GM18508 (cell line): ENCODE measurements around the gene RAB20.
A peak's percentile ranks its signal among the peaks of the same experiment; 100 is the strongest.
"Not testable (repeated sequence)": the region's sequence is repeated elsewhere in the genome, so short reads cannot be mapped to it uniquely, and the experiment has no call there.

Experiments used
- ATAC-seq: cut with Tn5 transposase; IDR thresholded peaks from one replicate; pipeline ENCODE4 v1.9.1; 2021; ENCODE audit warnings: moderate number of reproducible peaks; ENCODE audit not compliant: insufficient read depth, unreplicated experiment

The RAB20 gene

DNA sequence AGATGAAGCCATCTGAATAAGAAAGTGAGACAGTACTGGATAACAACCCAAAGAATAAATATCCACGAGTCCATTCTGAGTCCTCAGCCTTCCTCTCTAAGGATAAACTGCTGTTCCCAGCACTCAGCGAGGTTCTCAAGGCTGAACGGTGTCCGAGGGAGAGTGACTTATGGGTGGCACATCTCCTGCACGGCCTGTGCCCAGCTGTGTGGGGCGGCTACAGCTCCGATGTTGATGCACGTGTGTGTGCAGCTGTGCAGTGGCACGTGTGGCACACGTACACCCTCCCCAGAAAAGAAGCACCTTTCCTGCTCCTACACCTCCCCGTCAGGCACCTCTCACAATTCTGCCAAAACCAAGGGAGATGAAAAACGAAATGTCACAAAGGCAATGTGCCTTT, 45.0 kb downstream of the RAB20 start:
- no peak for ATAC-seq

DNA sequence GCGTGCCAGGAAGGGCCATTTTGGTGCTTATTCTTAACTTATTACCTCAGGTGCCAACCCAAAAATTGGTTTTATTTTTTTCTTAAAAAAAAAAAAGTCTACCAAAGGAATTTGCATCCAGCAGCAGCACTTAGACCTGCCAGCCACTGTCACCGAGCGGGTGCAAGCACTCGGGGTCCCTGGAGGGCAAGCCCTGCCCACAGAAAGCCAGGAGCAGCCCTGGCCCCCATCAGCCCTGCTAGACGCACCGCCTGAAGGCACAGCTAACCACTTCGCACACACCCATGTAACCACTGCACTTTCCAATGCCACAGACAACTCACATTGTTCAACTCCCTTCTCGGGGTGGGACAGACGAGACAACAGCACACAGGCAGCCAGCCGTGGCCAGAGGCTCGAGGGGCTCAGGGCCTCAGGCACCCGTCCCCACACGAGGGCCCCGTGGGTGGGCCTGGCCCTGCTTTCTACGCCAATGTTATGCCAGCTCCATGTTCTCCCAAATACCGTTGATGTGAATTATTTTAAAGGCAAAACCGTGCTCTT, 49.3 kb downstream of the RAB20 start:
- no peak for ATAC-seq

DNA sequence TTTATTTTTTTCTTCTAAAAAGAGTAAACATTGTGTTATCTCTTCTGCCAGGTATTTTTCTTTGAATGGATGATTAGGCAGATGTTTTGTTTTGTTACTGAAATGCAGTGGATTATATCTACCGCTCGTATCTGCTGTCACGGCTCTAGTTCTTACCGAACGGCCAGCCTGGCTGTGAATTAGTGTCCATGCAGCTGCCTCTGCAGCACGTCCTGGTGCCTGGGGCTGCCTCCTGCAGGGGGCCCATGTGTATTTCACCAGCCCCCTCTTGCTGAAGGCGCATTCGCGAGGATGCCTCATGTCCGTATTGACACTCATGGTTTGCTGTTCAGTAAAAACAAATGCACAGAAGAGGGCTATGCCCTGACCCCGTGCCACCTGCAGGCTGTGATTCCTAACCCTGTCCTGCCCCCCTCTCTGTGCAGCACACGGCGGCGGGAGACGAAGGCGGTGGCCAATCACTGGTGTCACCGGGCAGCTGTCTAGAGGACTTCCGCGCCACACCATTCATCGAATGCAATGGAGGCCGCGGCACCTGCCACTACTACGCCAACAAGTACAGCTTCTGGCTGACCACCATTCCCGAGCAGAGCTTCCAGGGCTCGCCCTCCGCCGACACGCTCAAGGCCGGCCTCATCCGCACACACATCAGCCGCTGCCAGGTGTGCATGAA, 49.9 kb downstream of the RAB20 start:
- no peak for ATAC-seq

GRCh38 chr13:110509971-110510786, 51.3 kb downstream of the RAB20 start:
- peak; percentile 62 for ATAC-seq

- ATAC-seq, result no peak
Measured at GRCh38 chr13:110509478-110509926, 52.0 kb downstream of the RAB20 start.

- ATAC-seq, result no peak
Measured at GRCh38 chr13:110507678-110508381, 53.7 kb downstream of the RAB20 start.

- no peak for ATAC-seq
Measured at GRCh38 chr13:110506859-110507566, 54.5 kb downstream of the RAB20 start.

GRCh38 chr13:110506396-110506795, 55.1 kb downstream of the RAB20 start:
- no peak for ATAC-seq

GRCh38 chr13:110505594-110505993, 55.9 kb downstream of the RAB20 start:
- no peak for ATAC-seq

GRCh38 chr13:110503979-110504499, 57.5 kb downstream of the RAB20 start:
- ATAC-seq, result no peak

- ATAC-seq, result no peak
Measured at GRCh38 chr13:110503037-110503901, 58.3 kb downstream of the RAB20 start.

DNA sequence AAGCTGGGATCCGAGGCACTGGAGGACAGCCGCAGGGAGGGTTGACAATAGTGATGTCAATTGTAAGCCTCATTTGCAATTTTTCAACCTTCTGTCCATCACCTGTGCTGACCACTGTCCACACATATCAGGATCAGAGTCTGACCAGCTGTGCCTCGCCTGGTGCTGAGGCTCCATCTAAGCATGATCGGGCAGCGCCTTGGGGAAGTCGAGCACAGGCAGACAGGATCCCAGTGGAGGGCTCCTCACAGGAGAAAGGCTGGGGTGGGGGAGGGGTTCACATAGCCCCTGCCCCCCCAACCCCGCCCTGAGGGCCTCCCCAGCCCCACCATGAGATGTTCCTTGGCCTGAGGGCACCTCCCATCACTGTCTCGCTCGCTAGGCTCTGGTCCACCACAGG, 60.3 kb downstream of the RAB20 start:
- no peak for ATAC-seq

- no peak for ATAC-seq
Measured at GRCh38 chr13:110500341-110500740, 61.2 kb downstream of the RAB20 start.

DNA sequence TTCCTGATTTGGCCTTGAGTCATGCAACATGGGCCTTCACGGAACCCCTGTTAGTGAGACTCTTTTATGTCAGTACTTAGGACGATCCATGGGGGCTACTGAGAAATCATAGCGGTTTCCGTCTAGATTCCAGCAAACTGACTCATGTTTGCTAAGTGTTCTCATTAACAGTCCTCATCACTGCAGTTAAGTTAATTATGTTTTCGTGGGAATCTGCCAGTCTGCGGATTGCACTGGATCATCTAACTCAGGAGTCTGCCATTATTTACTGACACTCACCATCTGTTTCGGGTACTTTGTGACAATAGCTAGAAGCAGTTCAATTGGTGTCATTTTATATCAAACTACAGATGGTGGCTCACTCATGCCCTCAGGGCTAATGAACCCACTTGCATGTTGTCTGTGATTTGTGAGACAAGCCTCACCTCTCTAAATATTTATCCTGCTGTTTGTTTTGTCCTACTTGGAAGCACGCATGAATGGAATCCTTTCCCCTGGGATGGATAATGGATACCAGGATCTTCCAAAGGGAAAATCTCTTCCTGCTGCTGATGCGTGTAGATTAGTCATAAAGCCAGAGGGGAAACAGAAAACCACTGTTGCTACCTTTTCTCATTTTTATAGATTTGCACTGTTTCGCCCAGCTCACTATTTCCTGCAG, 61.8 kb downstream of the RAB20 start:
- no peak for ATAC-seq

GRCh38 chr13:110498765-110499164, 62.8 kb downstream of the RAB20 start:
- ATAC-seq, result no peak

- ATAC-seq, result no peak
Measured at GRCh38 chr13:110498327-110498726, 63.2 kb downstream of the RAB20 start.

- not testable (repeated sequence) for ATAC-seq
Measured at GRCh38 chr13:110497896-110498295, 63.6 kb downstream of the RAB20 start.

GRCh38 chr13:110497003-110497402, 64.5 kb downstream of the RAB20 start:
- ATAC-seq, result no peak

DNA sequence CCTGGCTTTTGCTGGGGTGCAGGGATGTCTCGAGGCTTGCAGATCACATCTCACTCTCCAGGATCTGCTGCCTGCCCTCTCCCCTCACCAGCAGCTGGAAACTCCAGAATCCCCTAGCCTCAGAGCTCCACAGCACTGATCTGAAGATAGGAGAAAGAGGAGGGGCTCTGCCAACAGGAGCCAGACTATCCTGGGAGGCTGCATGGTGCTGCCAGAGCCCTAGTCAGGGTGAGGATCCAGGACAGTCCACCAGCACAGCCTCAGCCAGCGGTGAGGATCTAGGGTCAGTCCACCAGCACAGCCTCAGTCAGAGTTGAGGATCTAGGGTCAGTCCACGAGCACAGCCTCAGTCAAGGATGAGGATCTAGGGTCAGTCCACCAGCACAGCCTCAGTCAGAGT, 65.2 kb downstream of the RAB20 start:
- no peak for ATAC-seq
